Spleen (tissue), 7 donors: Measurements from ENCODE around the gene RLF.

Source experiments
- CTCF ChIP-seq, 11 experiments: fragments of 200-600 bp in 7 of 11; fragments of 450-650 bp in 4 of 11; sonication (generic) in 4 of 11; IDR thresholded peaks in 8 of 11; conservative IDR thresholded peaks in 3 of 11; 1 replicate in 7 of 11; 2 replicates in 4 of 11; pipeline versions ENCODE4 v1.4.0 to v1.8.0; 2016 to 2021; ENCODE audit warnings: antibody characterized with exemption in 11 of 11, inconsistent platforms in 4 of 11, mild to moderate bottlenecking in 1 of 11
- POLR2A ChIP-seq, 3 donors: fragments of 450-650 bp; IDR thresholded peaks; one replicate each; pipeline ENCODE4 v1.5.1; 2017; ENCODE audit warnings: antibody characterized with exemption in 3 of 3, mild to moderate bottlenecking in 1 of 3
- donor health status: DM: no; HTN: no; CAD: no; lungs with moderate emphysema.
- donor health status: DM: no; HTN: no; CAD: no.
- donor health status: DM: no; HTN: no; CAD: no.

GRCh38 chr1:40132383-40133311 is 28.5 kb upstream of the RLF start:
- TF ChIP-seq CTCF (IDR thresholded peaks at IDR 0.05 in 8 of 11, conservative IDR thresholded peaks at IDR 0.05 in 3 of 11) (no peak), POLR2A (IDR thresholded peaks at IDR 0.05) (no peak)
